Endothelial cell of umbilical vein (primary cell): ENCODE data around the gene TSACC. TPM values are rescaled to one million over a fixed set of nuclear protein-coding genes. Genes with fewer than 3 reads are reported as not detected.

Experiments used
- BruUV-seq: library from RNA; stranded (reverse); fragments of 400-500 nt; replicated peaks from 2 replicates; lab custom pipeline; 2021; lab: Mats Ljungman, UMichigan
- CTCF ChIA-PET: fragments of 300-600, 350-600 bp; sonication (Branson Sonifier 250); formaldehyde crosslinking; loops from one replicate; lab custom pipeline; 2021; ENCODE audit warnings: antibody characterized with exemption, inconsistent platforms; lab: Charles Lee
- POLR2A ChIA-PET: fragments of 300-600, 350-600 bp; sonication (Branson Sonifier 250); formaldehyde crosslinking; loops from one replicate; lab custom pipeline; 2021; ENCODE audit warnings: antibody characterized with exemption, inconsistent platforms; lab: Charles Lee
- DNase-seq: peaks from one replicate; pipeline ENCODE4 v3.0.0-alpha.2; 2011; ENCODE audit warnings: low read depth, low spot score
- FAIRE-seq: peaks from 2 replicates; lab custom pipeline; 2011; peaks lifted over from hg19 to GRCh38; lab: Jason Lieb, UNC
- H2AFZ ChIP-seq: 2 replicates; pipeline ENCODE4 v1.6.0; 2012; ENCODE audit warnings: low read depth, low read length, control low read depth, inconsistent platforms
- H3K27ac ChIP-seq: 2 replicates; pipeline ENCODE4 v1.5.1; 2011; ENCODE audit warnings: low read depth, mild to moderate bottlenecking, control low read depth, low read length, moderate library complexity; ENCODE audit not compliant: insufficient read depth
- H3K27me3 ChIP-seq, 2 experiments: 2 replicates each; pipeline versions ENCODE4 v1.6.0 to v1.6.1; 2011; ENCODE audit warnings: low read length in 2 of 2, mixed read lengths in 1 of 2; ENCODE audit not compliant: control insufficient read depth in 2 of 2, insufficient read depth in 2 of 2
- H3K36me3 ChIP-seq, 2 experiments: 2 replicates in 1 of 2; 3 replicates in 1 of 2; pipeline ENCODE4 v1.5.1; 2011; ENCODE audit warnings: low read length in 2 of 2, mild to moderate bottlenecking in 1 of 2, moderate library complexity in 1 of 2; ENCODE audit not compliant: control insufficient read depth in 2 of 2, insufficient read depth in 2 of 2; ENCODE audit errors: extremely low read depth in 1 of 2
- H3K4me1 ChIP-seq: 3 replicates; pipeline ENCODE4 v1.5.1; 2011; ENCODE audit warnings: mild to moderate bottlenecking, low read length; ENCODE audit not compliant: control insufficient read depth, insufficient read depth; ENCODE audit errors: extremely low read depth
- H3K4me2 ChIP-seq: 2 replicates; pipeline ENCODE4 v1.6.1; 2011; ENCODE audit warnings: low read length, control low read depth, mixed read lengths; ENCODE audit not compliant: insufficient read depth
- H3K4me3 ChIP-seq, 3 experiments: fragments of 200-600 bp in 1 of 3; sonication (generic), shearing (Covaris generic) in 1 of 3; replicated peaks in 1 of 3; 2 replicates each; pipeline ENCODE4 v1.5.1; 2011 to 2016; ENCODE audit warnings: control low read depth in 3 of 3, low read length in 3 of 3, mild to moderate bottlenecking in 2 of 3, inconsistent platforms in 1 of 3, low read depth in 1 of 3, moderate library complexity in 1 of 3; ENCODE audit not compliant: insufficient read depth in 1 of 3
- H3K79me2 ChIP-seq: 2 replicates; pipeline ENCODE4 v1.6.0; 2012; ENCODE audit warnings: low read length, inconsistent platforms; ENCODE audit not compliant: control insufficient read depth, insufficient read depth
- H3K9ac ChIP-seq: replicated peaks from 2 replicates; pipeline ENCODE3; 2011; ENCODE audit warnings: low read length, control low read depth; ENCODE audit not compliant: insufficient read depth; ENCODE audit errors: extremely low read depth
- H3K9me1 ChIP-seq: replicated peaks from 3 replicates; pipeline ENCODE4 v1.6.0; 2011; ENCODE audit warnings: mild to moderate bottlenecking, low read length; ENCODE audit not compliant: control insufficient read depth, insufficient read depth; ENCODE audit errors: extremely low read depth
- H3K9me3 ChIP-seq: replicated peaks from 2 replicates; pipeline ENCODE4 v1.5.1; 2012; ENCODE audit warnings: low read length, inconsistent platforms; ENCODE audit not compliant: control insufficient read depth, insufficient read depth
- H4K20me1 ChIP-seq: replicated peaks from 2 replicates; pipeline ENCODE3; 2011; ENCODE audit warnings: mild to moderate bottlenecking, low read length; ENCODE audit not compliant: control insufficient read depth, insufficient read depth; ENCODE audit errors: extremely low read depth
- CTCF ChIP-seq, 2 donors: IDR thresholded peaks; 1 replicate in 1 of 2; 2 replicates in 1 of 2; pipeline ENCODE4 v1.5.1; 2011; ENCODE audit warnings: low read length in 2 of 2, mild to moderate bottlenecking in 2 of 2, moderate library complexity in 2 of 2, control low read depth in 1 of 2, inconsistent platforms in 1 of 2, low read depth in 1 of 2; ENCODE audit not compliant: insufficient read depth in 1 of 2; ENCODE audit errors: extremely low read depth in 1 of 2
- GATA2 ChIP-seq: IDR thresholded peaks from 2 replicates; pipeline ENCODE4 v1.7.0; 2011; ENCODE audit warnings: low read depth, mild to moderate bottlenecking, moderate library complexity, mixed read lengths, low read length; ENCODE audit not compliant: insufficient read length, insufficient read depth
- MYC ChIP-seq: IDR thresholded peaks from one replicate; pipeline ENCODE4 v1.6.1; 2011; ENCODE audit warnings: mild to moderate bottlenecking, low read depth, low read length
- POLR2A ChIP-seq: IDR thresholded peaks from 2 replicates; pipeline ENCODE4 v1.6.1; 2012; ENCODE audit warnings: low read depth, mild to moderate bottlenecking, control low read depth, low read length
- POLR2AphosphoS5 ChIP-seq: IDR thresholded peaks from 2 replicates; pipeline ENCODE4 v1.6.1; 2012; ENCODE audit warnings: low read depth, mild to moderate bottlenecking, control low read depth, low read length, moderate library complexity; ENCODE audit not compliant: insufficient read depth
- dilution Hi-C: fragments of 300-500 bp; cut with MboI; formaldehyde crosslinking; loops from one replicate; pipeline ENCODE4 v1.15.0; 2019; ENCODE audit warnings: low sequenced_read_pairs; ENCODE audit not compliant: extremely low pct_ligation_motif_present
- intact Hi-C: fragments of 100-400 bp; cut with micrococcal nuclease; formaldehyde crosslinking; loops from one replicate; pipeline ENCODE4 v1.10.0; 2022
- polyA plus RNA-seq, 4 experiments: library from polyadenylated mRNA; depleted of rRNA in 3 of 4; stranded (reverse) in 3 of 4; unstranded in 1 of 4; fragments of >200 nt; gene quantifications; 2 replicates each; pipeline versions ENCODE4 v1.2.1 to v1.2.3, GENCODE V29; 2011 to 2012; ENCODE audit warnings: missing spikeins in 1 of 4
- total RNA-seq: library from RNA; stranded (reverse); gene quantifications from 2 replicates; pipeline ENCODE4 v1.2.3, GENCODE V29; 2021

Gene TSACC
- total and polyA plus RNA-seq, 2 donors (not counting 3 experiments of a cell fraction or from before 2014, with no cell fraction given) = 0.69 to 0.94 TPM

GRCh38 chr1:156337888-156338179 lies 492 bp upstream of the TSACC start:
- CTCF ChIA-PET = interaction anchor here (0.9 to 2.8 kb wide), 5 partner anchors 18 to 113 kb away, joined by 3 to 11 read pairs (median 9); no protein-coding TSS in a partner anchor
- intact Hi-C loops = loop anchor here (1.0 to 10.0 kb wide), 3 partner anchors 45 to 253 kb away; partner anchors contain the start of gene MEX3A
- BruUV-seq = TSS peak; percentile 46

More at GRCh38 chr1:156337888-156338179, 492 bp upstream of the TSACC start:
- peaks cover 41% of the 10 kb centered on the region for H3K79me2 ChIP-seq
- peak overlapping the region; percentile 57 to 92 (median 57) for H3K4me3 ChIP-seq
- no peak for FAIRE-seq
- peak overlapping the region; percentile 83 for H3K4me2 ChIP-seq
- no peaks in the 10 kb centered on the region for H3K9me3 ChIP-seq
- TF ChIP-seq POLR2A (no peak), POLR2AphosphoS5 (no peak), CTCF (IDR thresholded peaks at IDR 0.05; ENCODE audit: extremely low read depth in 1 of 2, insufficient read depth in 1 of 2, low read depth in 1 of 2, low read length in 2 of 2) (peak in 1 of 2 donors; percentile 6), MYC (no peak), GATA2 (no peak)
- no peaks in the 10 kb centered on the region for H3K9me1 ChIP-seq
- no peaks in the 10 kb centered on the region for H4K20me1 ChIP-seq
- H3K36me3 ChIP-seq = peaks cover 13 to 14% of the 10 kb centered on the region in 2 experiments
- peak overlapping the region; percentile 73 for H3K9ac ChIP-seq
- peak overlapping the region; percentile 12 for H2AFZ ChIP-seq
- peaks cover 15% of the 10 kb centered on the region for H3K4me1 ChIP-seq
- POLR2A ChIA-PET = no interaction called here
- DNase-seq = no peak
- dilution Hi-C loops = no loop called here
- H3K27ac ChIP-seq = peak overlapping the region; percentile 9
- H3K27me3 ChIP-seq = no peaks in the 10 kb centered on the region
